CD14-positive monocyte (primary cell): ENCODE measurements around the gene RAB3C. TPM values are rescaled to one million over a fixed set of nuclear protein-coding genes. Genes with fewer than 3 reads are reported as not detected.

Experiments used
- DNase-seq, 3 donors: peaks; one replicate each; pipeline ENCODE4 v3.0.0-alpha.2; 2011 to 2022
- H2AFZ ChIP-seq: 2 replicates; pipeline ENCODE4 v1.6.0; 2012; ENCODE audit warnings: mild to moderate bottlenecking, low read depth, low read length, inconsistent platforms; ENCODE audit not compliant: insufficient read depth, poor library complexity, severe bottlenecking
- H3K27ac ChIP-seq, 2 donors: 1 replicate in 1 of 2; 2 replicates in 1 of 2; pipeline ENCODE4 v1.5.1; 2012 to 2013; ENCODE audit warnings: low read length in 2 of 2, control low read depth in 1 of 2, inconsistent platforms in 1 of 2, low read depth in 1 of 2, mild to moderate bottlenecking in 1 of 2
- H3K27me3 ChIP-seq, 2 donors: one replicate each; pipeline versions ENCODE4 v1.6.0 to v1.6.1; 2011 to 2013; ENCODE audit warnings: low read length in 2 of 2; ENCODE audit not compliant: control insufficient read depth in 2 of 2, insufficient read depth in 2 of 2
- H3K36me3 ChIP-seq, 2 donors: replicated peaks in 1 of 2; 1 replicate in 1 of 2; 2 replicates in 1 of 2; pipeline versions ENCODE4 v1.5.1 to v1.6.1; 2012 to 2013; ENCODE audit warnings: low read length in 2 of 2, control low read depth in 1 of 2, inconsistent platforms in 1 of 2, mild to moderate bottlenecking in 1 of 2; ENCODE audit not compliant: insufficient read depth in 2 of 2, control insufficient read depth in 1 of 2
- H3K4me1 ChIP-seq, 2 donors: 1 replicate in 1 of 2; 2 replicates in 1 of 2; pipeline versions ENCODE4 v1.5.1 to v1.6.1; 2012 to 2013; ENCODE audit warnings: low read length in 2 of 2, control low read depth in 1 of 2, inconsistent platforms in 1 of 2, mild to moderate bottlenecking in 1 of 2, moderate library complexity in 1 of 2; ENCODE audit not compliant: insufficient read depth in 2 of 2, control insufficient read depth in 1 of 2
- H3K4me2 ChIP-seq: replicated peaks from 2 replicates; pipeline ENCODE3; 2012; ENCODE audit warnings: low read length, moderate library complexity, mild to moderate bottlenecking; ENCODE audit not compliant: poor library complexity, severe bottlenecking; ENCODE audit errors: extremely low read depth
- H3K4me3 ChIP-seq, 3 experiments: fragments of 200-600 bp in 1 of 3; sonication (generic) in 1 of 3; replicated peaks in 1 of 3; 1 replicate in 2 of 3; 2 replicates in 1 of 3; pipeline ENCODE4 v1.5.1; 2011 to 2013; ENCODE audit warnings: low read length in 3 of 3, mild to moderate bottlenecking in 3 of 3, control low read depth in 2 of 3, low read depth in 2 of 3, inconsistent platforms in 1 of 3, moderate library complexity in 1 of 3
- H3K79me2 ChIP-seq: 2 replicates; pipeline ENCODE4 v1.6.0; 2012; ENCODE audit warnings: mild to moderate bottlenecking, control low read depth, inconsistent platforms, low read length, moderate library complexity; ENCODE audit not compliant: insufficient read depth
- H3K9ac ChIP-seq: 2 replicates; pipeline ENCODE4 v1.6.0; 2017; ENCODE audit warnings: low read length, mild to moderate bottlenecking; ENCODE audit not compliant: insufficient read depth, poor library complexity, severe bottlenecking
- H3K9me3 ChIP-seq, 2 donors: replicated peaks in 1 of 2; 1 replicate in 1 of 2; 2 replicates in 1 of 2; pipeline versions ENCODE4 v1.5.1 to v1.6.1; 2012 to 2013; ENCODE audit warnings: low read length in 2 of 2, control low read depth in 1 of 2; ENCODE audit not compliant: control insufficient read depth in 1 of 2, insufficient read depth in 1 of 2
- H4K20me1 ChIP-seq: 2 replicates; pipeline ENCODE4 v1.6.0; 2012; ENCODE audit warnings: mild to moderate bottlenecking, low read length, control low read depth, moderate library complexity; ENCODE audit not compliant: insufficient read depth
- H3K27ac Mint-ChIP-seq, 7 donors: one replicate each; pipeline ENCODE4 v1.8.0; 2020; ENCODE audit warnings: mild to moderate bottlenecking in 7 of 7, mixed read lengths in 7 of 7, moderate library complexity in 6 of 7, inconsistent platforms in 2 of 7
- H3K27me3 Mint-ChIP-seq, 3 donors: one replicate each; pipeline ENCODE4 v1.8.0; 2021 to 2022; ENCODE audit warnings: low read depth in 3 of 3, mild to moderate bottlenecking in 3 of 3, mixed read lengths in 3 of 3, moderate library complexity in 3 of 3, inconsistent platforms in 1 of 3
- H3K36me3 Mint-ChIP-seq, 2 donors: one replicate each; pipeline ENCODE4 v1.8.0; 2020; ENCODE audit warnings: mixed read lengths in 2 of 2, inconsistent platforms in 1 of 2, mild to moderate bottlenecking in 1 of 2
- H3K4me1 Mint-ChIP-seq: one replicate; pipeline ENCODE4 v1.8.0; 2020; ENCODE audit warnings: mild to moderate bottlenecking, mixed read lengths
- H3K4me3 Mint-ChIP-seq, 2 donors: one replicate each; pipeline ENCODE4 v1.8.0; 2020; ENCODE audit warnings: mild to moderate bottlenecking in 2 of 2, mixed read lengths in 2 of 2, moderate library complexity in 1 of 2
- H3K9me3 Mint-ChIP-seq, 7 donors: one replicate each; pipeline ENCODE4 v1.8.0; 2020 to 2022; ENCODE audit warnings: mixed read lengths in 7 of 7, mild to moderate bottlenecking in 6 of 7, moderate library complexity in 6 of 7, inconsistent platforms in 2 of 7
- WGBS: methylation state at CpG from one replicate; pipeline ENCODE4 v1.1.5; 2013; ENCODE audit warnings: missing lambda C conversion rate; ENCODE audit not compliant: insufficient coverage; 5-methylcytosine and 5-hydroxymethylcytosine counted together
- intact Hi-C, 2 donors: fragments of 100-400 bp; cut with micrococcal nuclease; formaldehyde crosslinking; loops; one replicate each; pipeline versions ENCODE4 v1.15.0 to v1.15.1; 2023
- polyA plus RNA-seq, 3 donors: library from polyadenylated mRNA; depleted of rRNA in 1 of 3; unstranded in 2 of 3; stranded (reverse) in 1 of 3; fragments of 300-500 nt in 2 of 3; fragments of >200 nt in 1 of 3; fragmentation: Illumina TruSeq in 2 of 3; gene quantifications; 1 replicate in 2 of 3; 2 replicates in 1 of 3; pipeline ENCODE4 v1.2.3, GENCODE V29; 2012 to 2021
- TF ChIP-seq, protein P1 (sequence below): fragments of 200-600 bp; IDR thresholded peaks from one replicate; pipeline ENCODE4 v1.8.0; 2022; ENCODE audit warnings: antibody characterized with exemption, mild to moderate bottlenecking

The RAB3C gene
- polyA plus RNA-seq, 3 donors = under 0.01 to 0.81 TPM; not detected in 1

DNA sequence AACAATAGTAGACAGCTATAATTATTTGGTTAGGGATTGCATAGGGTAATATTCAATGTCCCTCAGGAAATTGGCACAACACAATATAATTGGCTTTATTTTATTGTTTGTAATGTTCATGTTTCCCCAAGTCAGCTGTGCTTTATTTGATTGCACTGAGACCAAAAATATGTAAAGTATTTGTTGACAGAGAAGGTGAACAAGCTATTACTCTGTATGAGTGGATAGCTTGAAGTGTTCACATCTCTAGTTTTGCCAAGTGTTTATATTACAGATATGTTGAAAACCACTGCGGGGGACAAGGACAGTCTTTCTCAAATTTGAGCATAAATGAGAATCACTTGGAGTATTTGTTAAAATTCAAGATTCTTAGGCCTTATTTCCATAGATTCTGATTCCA is 83.3 kb downstream of the RAB3C start:
- WGBS = no CpG with 5 or more reads among the region's 1 CpG

DNA sequence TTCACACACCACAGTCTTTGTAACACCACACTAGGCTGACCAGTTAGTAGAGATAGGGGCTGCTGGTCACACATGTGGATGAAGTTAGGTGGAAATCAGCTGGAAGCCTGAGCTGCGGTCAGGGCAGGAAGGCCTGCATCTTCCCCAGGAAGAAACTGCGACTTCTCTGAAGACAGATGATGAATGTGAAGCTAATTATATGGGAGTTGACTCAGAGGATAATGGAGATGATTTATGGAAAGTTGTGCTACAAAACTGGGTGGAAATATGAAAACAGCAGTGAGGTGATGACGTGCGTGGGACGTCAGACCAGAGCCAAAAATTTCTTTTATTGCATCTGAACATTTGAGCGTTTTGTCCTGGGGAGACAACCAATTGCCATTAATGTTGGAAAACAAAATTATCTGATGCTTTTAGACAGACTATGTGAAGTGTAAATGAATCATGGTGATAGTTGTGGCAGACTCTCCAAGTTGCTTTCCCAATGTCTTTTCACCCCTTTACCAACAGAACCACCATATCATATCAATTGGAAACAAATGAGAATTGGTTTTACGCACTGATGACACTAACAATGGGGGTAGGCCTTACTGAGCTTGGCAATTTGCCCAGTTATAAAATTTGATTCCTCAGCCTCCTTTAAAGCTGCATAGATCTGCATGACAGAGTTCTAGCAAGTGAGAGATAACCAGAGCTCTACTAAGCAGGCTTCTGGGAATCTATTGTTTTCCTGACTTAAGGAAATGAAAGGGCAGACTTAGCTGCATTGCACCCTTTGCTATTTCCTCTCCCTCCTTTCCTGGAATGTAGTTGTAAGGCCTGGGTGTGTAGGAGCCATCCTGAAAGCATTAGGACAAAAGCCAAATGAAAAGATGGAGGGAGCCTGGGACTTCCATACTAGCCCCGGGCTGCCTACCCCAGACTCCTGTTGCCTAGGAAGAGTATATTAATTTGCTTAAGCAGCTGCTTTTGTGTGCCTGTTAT is 84.0 kb downstream of the RAB3C start:
- no peaks in the 10 kb centered on the region for H3K36me3 Mint-ChIP-seq
- H3K4me1 ChIP-seq = no peaks in the 10 kb centered on the region
- no peaks in the 10 kb centered on the region for H3K27me3 ChIP-seq
- peak overlapping the region; percentile 4 for H2AFZ ChIP-seq
- 61% methylated on average over 7 of the region's 8 CpGs for WGBS
- H3K27me3 Mint-ChIP-seq = no peaks in the 10 kb centered on the region
- no peak overlapping the region for H3K4me3 ChIP-seq
- intact Hi-C loops = no loop called here
- TF ChIP-seq, protein P1, sequence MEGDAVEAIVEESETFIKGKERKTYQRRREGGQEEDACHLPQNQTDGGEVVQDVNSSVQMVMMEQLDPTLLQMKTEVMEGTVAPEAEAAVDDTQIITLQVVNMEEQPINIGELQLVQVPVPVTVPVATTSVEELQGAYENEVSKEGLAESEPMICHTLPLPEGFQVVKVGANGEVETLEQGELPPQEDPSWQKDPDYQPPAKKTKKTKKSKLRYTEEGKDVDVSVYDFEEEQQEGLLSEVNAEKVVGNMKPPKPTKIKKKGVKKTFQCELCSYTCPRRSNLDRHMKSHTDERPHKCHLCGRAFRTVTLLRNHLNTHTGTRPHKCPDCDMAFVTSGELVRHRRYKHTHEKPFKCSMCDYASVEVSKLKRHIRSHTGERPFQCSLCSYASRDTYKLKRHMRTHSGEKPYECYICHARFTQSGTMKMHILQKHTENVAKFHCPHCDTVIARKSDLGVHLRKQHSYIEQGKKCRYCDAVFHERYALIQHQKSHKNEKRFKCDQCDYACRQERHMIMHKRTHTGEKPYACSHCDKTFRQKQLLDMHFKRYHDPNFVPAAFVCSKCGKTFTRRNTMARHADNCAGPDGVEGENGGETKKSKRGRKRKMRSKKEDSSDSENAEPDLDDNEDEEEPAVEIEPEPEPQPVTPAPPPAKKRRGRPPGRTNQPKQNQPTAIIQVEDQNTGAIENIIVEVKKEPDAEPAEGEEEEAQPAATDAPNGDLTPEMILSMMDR = no peak
- no peaks in the 10 kb centered on the region for H4K20me1 ChIP-seq
- H3K36me3 ChIP-seq = no peaks in the 10 kb centered on the region
- H3K9ac ChIP-seq = no peak overlapping the region
- peaks cover 0 to 4% (median 0%) of the 10 kb centered on the region in 7 donors for H3K9me3 Mint-ChIP-seq
- no peaks in the 10 kb centered on the region for H3K79me2 ChIP-seq
- no peaks in the 10 kb centered on the region for H3K9me3 ChIP-seq
- no peak for DNase-seq
- no peak overlapping the region for H3K4me3 Mint-ChIP-seq
- peak overlapping the region in 1 of 7 donors; percentile 19 for H3K27ac Mint-ChIP-seq
- no peaks in the 10 kb centered on the region for H3K4me1 Mint-ChIP-seq
- H3K27ac ChIP-seq = no peak overlapping the region
- no peak overlapping the region for H3K4me2 ChIP-seq

More for the DNA sequence above, 83.3 kb downstream of the RAB3C start:
- Histone ChIP-seq H3K9me3 (no peaks in the 10 kb centered on the region), H3K36me3 (no peaks in the 10 kb centered on the region), H3K4me3 (no peak overlapping the region), H3K4me1 (no peaks in the 10 kb centered on the region), H3K4me2 (no peak overlapping the region), H2AFZ (peak overlapping the region; percentile 4), H3K27ac (no peak overlapping the region), H3K9ac (no peak overlapping the region), H4K20me1 (no peaks in the 10 kb centered on the region), H3K79me2 (no peaks in the 10 kb centered on the region), H3K27me3 (no peaks in the 10 kb centered on the region)
- TF ChIP-seq, protein P1 = no peak
- peaks cover 0 to 4% (median 0%) of the 10 kb centered on the region in 7 donors for H3K9me3 Mint-ChIP-seq
- H3K27me3 Mint-ChIP-seq = no peaks in the 10 kb centered on the region
- no peaks in the 10 kb centered on the region for H3K36me3 Mint-ChIP-seq
- H3K4me1 Mint-ChIP-seq = no peaks in the 10 kb centered on the region
- intact Hi-C loops = no loop called here
- H3K4me3 Mint-ChIP-seq = no peak overlapping the region
- no peak for DNase-seq
- no peak overlapping the region for H3K27ac Mint-ChIP-seq
